Hepatocyte (in vitro differentiated cells): Measurements from ENCODE around the gene PDZD11. TPM values are rescaled to one million over a fixed set of nuclear protein-coding genes. Genes with fewer than 3 reads are reported as not detected.

Source experiments
- DNase-seq: peaks from one replicate; pipeline ENCODE4 v3.0.0-alpha.2; 2016; ENCODE audit warnings: low spot score
- H2AFZ ChIP-seq: fragments of 200-600 bp; sonication (generic); 2 replicates; pipeline ENCODE4 v1.6.0; 2016; ENCODE audit warnings: antibody characterized with exemption, mild to moderate bottlenecking
- H3K27ac ChIP-seq: fragments of 200-600 bp; sonication (generic); 2 replicates; pipeline ENCODE4 v1.5.1; 2016; ENCODE audit warnings: mild to moderate bottlenecking
- H3K27me3 ChIP-seq: fragments of 200-600 bp; sonication (generic); 2 replicates; pipeline ENCODE4 v1.6.1; 2016
- H3K36me3 ChIP-seq: fragments of 200-600 bp; sonication (generic); replicated peaks from 2 replicates; pipeline ENCODE4 v1.5.1; 2016; ENCODE audit warnings: low read depth; ENCODE audit not compliant: insufficient read depth
- H3K4me1 ChIP-seq: fragments of 200-600 bp; sonication (generic); 2 replicates; pipeline ENCODE4 v1.5.1; 2016; ENCODE audit warnings: mild to moderate bottlenecking, moderate library complexity; ENCODE audit not compliant: insufficient read depth
- H3K4me2 ChIP-seq: fragments of 200-600 bp; sonication (generic); 2 replicates; pipeline ENCODE4 v1.6.0; 2016
- H3K4me3 ChIP-seq: fragments of 200-600 bp; sonication (generic); 2 replicates; pipeline ENCODE4 v1.5.1; 2016; ENCODE audit warnings: mild to moderate bottlenecking
- H3K79me2 ChIP-seq: fragments of 200-600 bp; sonication (generic); 2 replicates; pipeline ENCODE4 v1.6.0; 2017; ENCODE audit warnings: mild to moderate bottlenecking
- H3K9me2 ChIP-seq: fragments of 200-600 bp; sonication (generic); replicated peaks from 2 replicates; pipeline ENCODE4 v1.6.0; 2017; ENCODE audit warnings: mild to moderate bottlenecking; ENCODE audit not compliant: insufficient read depth
- H3K9me3 ChIP-seq: fragments of 200-600 bp; sonication (generic); 2 replicates; pipeline ENCODE4 v1.5.1; 2016; ENCODE audit warnings: low read depth, mild to moderate bottlenecking
- H4K20me1 ChIP-seq: fragments of 200-600 bp; sonication (generic); 2 replicates; pipeline ENCODE4 v1.6.0; 2016; ENCODE audit warnings: mild to moderate bottlenecking; ENCODE audit not compliant: insufficient read depth, poor library complexity, severe bottlenecking
- EZH2 ChIP-seq: fragments of 200-600 bp; sonication (generic); IDR thresholded peaks from 2 replicates; pipeline ENCODE4 v1.6.1; 2016; ENCODE audit warnings: antibody characterized with exemption, mild to moderate bottlenecking, borderline replicate concordance
- EZH2phosphoT487 ChIP-seq: fragments of 200-600 bp; sonication (generic); IDR thresholded peaks from one replicate; pipeline ENCODE4 v1.6.1; 2018; ENCODE audit warnings: antibody characterized with exemption, mild to moderate bottlenecking, low read depth, moderate library complexity; ENCODE audit not compliant: unreplicated experiment, severe bottlenecking
- whole genome bisulfite sequencing: methylation state at CpG from one replicate; pipeline ENCODE4 v1.1.6; 2016; ENCODE audit warnings: low lambda C conversion rate; ENCODE audit errors: missing lambda C conversion rate; 5-methylcytosine and 5-hydroxymethylcytosine counted together
- polyA plus RNA-seq: library from polyadenylated mRNA; unstranded; fragments of >200 nt; fragmentation: Nextera tagmentation; extraction: Ambion mirVana; gene quantifications from 2 replicates; pipeline ENCODE4 v1.2.1, GENCODE V29; 2016
- total RNA-seq: library from RNA; depleted of rRNA; stranded (reverse); fragments of >200 nt; gene quantifications from 2 replicates; pipeline ENCODE4 v1.2.3, GENCODE V29; 2014
- TF ChIP-seq, protein P1 (sequence below): fragments of 200-600 bp; sonication (generic); IDR thresholded peaks from 2 replicates; pipeline ENCODE4 v1.5.1; 2016; ENCODE audit warnings: antibody characterized with exemption, mild to moderate bottlenecking; ENCODE audit not compliant: poor library complexity

The PDZD11 gene, protein sequence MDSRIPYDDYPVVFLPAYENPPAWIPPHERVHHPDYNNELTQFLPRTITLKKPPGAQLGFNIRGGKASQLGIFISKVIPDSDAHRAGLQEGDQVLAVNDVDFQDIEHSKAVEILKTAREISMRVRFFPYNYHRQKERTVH
- total RNA-seq, result 37.6 and 38.8 TPM in 2 replicates
- 52.5 and 57.6 TPM in 2 replicates for polyA plus RNA-seq

DNA sequence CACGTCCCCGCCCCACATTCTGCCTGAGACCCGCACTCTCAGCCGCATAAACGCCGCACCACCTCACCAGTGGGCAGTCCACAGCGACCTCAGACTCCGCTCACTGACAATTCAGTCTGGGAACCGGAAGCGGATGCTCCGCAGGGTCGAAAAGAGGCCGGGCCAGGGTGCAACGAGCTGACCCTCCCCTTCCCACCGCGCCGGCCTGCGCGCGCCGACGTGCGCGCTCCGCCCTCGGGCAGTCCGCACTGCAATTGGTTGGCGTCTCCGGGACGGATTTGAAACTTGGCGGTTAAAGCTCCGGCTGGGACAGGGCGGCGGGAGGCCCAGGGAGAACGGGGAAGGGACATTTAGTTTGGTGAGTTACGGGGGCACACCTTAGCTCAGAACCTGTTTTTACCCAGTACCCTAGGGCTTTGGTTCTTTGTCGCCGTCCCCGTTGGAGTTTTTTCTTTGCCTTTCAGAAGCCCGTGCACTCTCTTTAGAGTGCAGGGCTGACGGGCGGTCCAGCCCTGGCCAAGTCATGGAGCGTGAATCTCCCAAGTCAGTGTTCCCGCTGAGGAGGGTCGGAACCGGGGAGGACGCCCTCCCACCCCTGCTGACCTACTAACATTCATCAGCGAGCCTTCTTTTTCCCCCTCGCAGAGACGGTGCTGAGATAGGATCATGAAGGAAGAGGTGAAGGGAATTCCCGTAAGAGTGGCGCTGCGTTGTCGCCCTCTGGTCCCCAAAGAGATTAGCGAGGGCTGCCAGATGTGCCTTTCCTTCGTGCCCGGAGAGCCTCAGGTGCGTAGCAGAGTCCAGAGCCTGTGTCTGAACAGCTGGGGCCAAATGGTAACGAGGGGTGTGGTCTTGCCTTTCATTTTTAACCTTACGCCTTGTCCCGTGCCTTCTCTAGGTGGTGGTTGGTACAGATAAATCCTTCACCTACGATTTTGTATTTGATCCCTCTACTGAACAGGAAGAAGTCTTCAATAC lies at the start of gene PDZD11, which contains the start of gene KIF4A:
PDZD11 (minus strand) TSS at position 135 of the 978 bp plus-strand sequence. CDS start 586 bp downstream, outside the sequence.
KIF4A (plus strand) TSS at position 312 of the 978 bp plus-strand sequence; CDS start at position 667, 355 bp downstream.
- Histone ChIP-seq H3K27me3 (no peaks in the 10 kb centered on the region), H3K9me2 (no peaks in the 10 kb centered on the region), H4K20me1 (no peaks in the 10 kb centered on the region), H3K4me1 (no peaks in the 10 kb centered on the region), H3K36me3 (no peaks in the 10 kb centered on the region), H3K4me3 (peak within 1 kb of the TSS; percentile 55), H3K9me3 (no peaks in the 10 kb centered on the region), H3K27ac (peak within 1 kb of the TSS; percentile 41), H3K79me2 (peaks cover 2% of the 10 kb centered on the region), H2AFZ (peak within 1 kb of the TSS; percentile 78), H3K4me2 (peak within 1 kb of the TSS; percentile 81)
- peak; percentile 89 for DNase-seq
- TF ChIP-seq EZH2 (no peak), EZH2phosphoT487 (no peak)
- TF ChIP-seq, protein P1, sequence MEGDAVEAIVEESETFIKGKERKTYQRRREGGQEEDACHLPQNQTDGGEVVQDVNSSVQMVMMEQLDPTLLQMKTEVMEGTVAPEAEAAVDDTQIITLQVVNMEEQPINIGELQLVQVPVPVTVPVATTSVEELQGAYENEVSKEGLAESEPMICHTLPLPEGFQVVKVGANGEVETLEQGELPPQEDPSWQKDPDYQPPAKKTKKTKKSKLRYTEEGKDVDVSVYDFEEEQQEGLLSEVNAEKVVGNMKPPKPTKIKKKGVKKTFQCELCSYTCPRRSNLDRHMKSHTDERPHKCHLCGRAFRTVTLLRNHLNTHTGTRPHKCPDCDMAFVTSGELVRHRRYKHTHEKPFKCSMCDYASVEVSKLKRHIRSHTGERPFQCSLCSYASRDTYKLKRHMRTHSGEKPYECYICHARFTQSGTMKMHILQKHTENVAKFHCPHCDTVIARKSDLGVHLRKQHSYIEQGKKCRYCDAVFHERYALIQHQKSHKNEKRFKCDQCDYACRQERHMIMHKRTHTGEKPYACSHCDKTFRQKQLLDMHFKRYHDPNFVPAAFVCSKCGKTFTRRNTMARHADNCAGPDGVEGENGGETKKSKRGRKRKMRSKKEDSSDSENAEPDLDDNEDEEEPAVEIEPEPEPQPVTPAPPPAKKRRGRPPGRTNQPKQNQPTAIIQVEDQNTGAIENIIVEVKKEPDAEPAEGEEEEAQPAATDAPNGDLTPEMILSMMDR, result no peak
- 28% methylated on average over 62 of the region's 62 CpGs for WGBS

DNA sequence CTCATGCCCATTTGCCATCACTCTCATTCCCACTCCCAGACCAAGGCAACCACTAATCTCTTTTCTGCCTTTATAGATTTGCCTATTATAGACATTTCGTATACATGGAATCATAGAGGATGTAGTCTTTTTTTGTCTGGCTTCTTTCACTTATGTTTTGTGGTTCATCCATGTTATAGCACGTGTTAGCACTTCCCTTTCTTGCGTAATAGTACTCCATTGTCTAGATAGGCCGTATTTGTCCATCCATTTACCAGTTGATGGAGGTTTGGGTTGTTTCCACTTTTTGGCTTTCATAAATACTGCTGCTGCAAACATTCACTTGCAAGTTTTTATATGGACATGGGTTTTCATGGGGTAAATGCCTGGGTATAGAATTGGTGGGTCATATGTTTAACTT lies 48.6 kb upstream of the PDZD11 start:
- Histone ChIP-seq H3K36me3 (no peaks in the 10 kb centered on the region), H2AFZ (no peak overlapping the region), H3K9me3 (no peaks in the 10 kb centered on the region), H3K4me3 (no peak overlapping the region), H3K4me2 (no peak overlapping the region), H3K27me3 (no peaks in the 10 kb centered on the region), H3K4me1 (no peaks in the 10 kb centered on the region), H3K9me2 (no peaks in the 10 kb centered on the region), H3K27ac (no peak overlapping the region), H3K79me2 (no peaks in the 10 kb centered on the region), H4K20me1 (no peaks in the 10 kb centered on the region)
- WGBS, result 80% methylated on average over 4 of the region's 4 CpGs
- TF ChIP-seq EZH2, result no peak
- TF ChIP-seq, protein P1, result no peak
- TF ChIP-seq EZH2phosphoT487, result no peak
- DNase-seq, result no peak

DNA sequence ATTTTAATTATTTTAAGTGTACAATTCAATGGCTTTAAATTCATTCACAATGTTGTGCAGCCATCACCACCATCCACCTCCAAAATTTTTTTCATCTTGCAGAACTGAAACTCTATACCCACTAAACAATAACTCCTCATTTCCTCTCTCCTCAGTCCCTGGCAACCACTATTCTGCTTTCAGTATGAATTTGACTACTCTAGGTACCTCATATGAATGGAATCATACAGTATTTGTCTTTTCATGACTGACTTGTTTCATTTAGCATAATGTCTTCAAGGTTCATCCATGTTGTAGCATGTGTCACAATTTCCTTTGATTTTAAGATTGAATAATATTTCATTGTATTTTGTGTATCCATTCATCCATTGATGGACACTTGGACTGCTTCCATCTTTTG lies 47.0 kb upstream of the PDZD11 start:
- H3K4me1 ChIP-seq, result no peaks in the 10 kb centered on the region
- no peak overlapping the region for H3K4me2 ChIP-seq
- H3K9me2 ChIP-seq, result no peaks in the 10 kb centered on the region
- no peak overlapping the region for H3K4me3 ChIP-seq
- TF ChIP-seq EZH2, result no peak
- TF ChIP-seq, protein P1, result no peak
- TF ChIP-seq EZH2phosphoT487, result no peak
- H4K20me1 ChIP-seq, result no peaks in the 10 kb centered on the region
- no peak for DNase-seq
- H3K27me3 ChIP-seq, result no peaks in the 10 kb centered on the region
- H3K9me3 ChIP-seq, result no peaks in the 10 kb centered on the region
- H3K79me2 ChIP-seq, result no peaks in the 10 kb centered on the region
- H3K27ac ChIP-seq, result no peak overlapping the region
- H2AFZ ChIP-seq, result no peak overlapping the region
- H3K36me3 ChIP-seq, result no peaks in the 10 kb centered on the region
